Fibroblast of skin of back (primary cell): ENCODE data around the gene PRRC2A.
"Not testable (repeated sequence)": the region's sequence is repeated elsewhere in the genome, so short reads cannot be mapped to it uniquely, and the experiment has no call there.

Source experiments
- DNase-seq: peaks from one replicate; pipeline ENCODE4 v3.0.0-alpha.2; 2013

The PRRC2A gene

GRCh38 chr6:31586008-31586407 lies 34.5 kb upstream of the PRRC2A start, which contains the start of gene LST1:
Gene LST1, plus strand, starts transcription at chr6:31586277. Its CDS starts 1,023 bp downstream, at chr6:31587300.
- DNase-seq = no peak

DNA sequence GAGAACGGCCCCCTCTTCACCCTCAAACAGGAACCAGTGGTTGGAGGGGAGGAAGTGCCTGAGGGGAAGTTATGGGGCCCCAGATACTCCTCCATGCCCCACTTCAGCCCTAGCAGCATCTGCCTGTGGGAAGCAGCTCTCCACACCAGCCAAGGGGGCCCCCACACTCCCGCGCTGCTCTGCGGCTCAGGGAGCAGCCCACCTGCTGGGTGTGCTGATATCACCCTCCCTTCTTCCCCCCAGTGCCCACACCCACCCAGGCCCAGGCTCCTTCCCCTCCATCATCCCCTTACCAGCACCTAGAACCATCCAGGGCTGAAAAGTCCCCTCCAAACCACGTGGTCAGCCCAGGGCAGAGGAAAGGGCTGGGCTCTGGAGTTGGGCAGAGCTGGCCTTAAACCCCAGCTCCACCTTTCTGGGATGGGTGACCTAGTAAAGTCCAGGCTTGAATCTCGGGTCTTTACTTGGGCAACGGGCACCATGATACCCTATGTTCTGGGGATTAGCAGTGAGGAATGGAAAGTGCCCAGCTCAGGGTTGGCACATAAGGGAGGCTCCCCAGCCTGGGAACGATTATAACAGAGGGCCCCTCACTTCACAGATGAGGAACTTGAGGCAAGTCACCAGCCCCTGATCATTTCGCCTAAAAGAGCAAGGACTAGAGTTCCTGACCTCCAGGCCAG lies 33.8 kb upstream of the PRRC2A start:
- no peak for DNase-seq

GRCh38 chr6:31587791-31588777 lies 32.4 kb upstream of the PRRC2A start:
- DNase-seq = no peak

DNA sequence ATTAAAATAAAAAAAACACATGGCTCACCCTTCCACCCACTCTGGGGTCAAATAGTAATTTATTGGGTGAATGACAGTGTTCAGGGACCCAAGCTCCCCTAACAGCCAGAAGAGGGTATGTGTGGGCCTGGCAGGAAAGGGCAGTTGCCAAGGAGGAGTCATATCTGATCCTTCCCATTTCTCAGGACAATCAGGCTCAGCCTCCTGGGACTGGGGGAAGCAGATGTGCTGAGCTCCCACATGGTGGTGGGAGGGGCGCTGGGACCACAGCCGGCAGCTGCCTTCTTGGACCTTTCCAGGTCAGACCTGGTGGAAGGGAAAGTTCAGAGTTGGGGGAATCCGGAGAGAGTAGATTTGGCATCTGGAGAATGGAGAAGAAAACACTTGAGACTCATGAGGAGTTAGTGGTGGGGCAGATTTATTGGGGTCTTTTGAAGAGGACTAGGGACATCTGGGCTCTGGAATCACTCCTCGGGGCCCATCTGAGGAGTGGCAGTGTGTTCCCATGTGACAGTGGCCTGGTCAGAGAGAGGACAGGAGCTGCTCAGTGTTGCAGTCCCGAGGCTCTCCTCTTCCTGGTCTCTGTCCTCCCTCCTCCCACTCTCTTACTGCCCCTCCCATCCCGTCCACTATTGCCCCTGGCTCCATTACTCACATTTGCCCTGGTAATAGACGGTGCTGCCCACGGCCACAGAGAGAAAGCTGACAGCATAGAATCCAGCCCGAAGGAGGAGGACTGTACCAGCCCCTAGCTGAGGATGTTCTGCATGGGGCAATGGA lies 31.5 kb upstream of the PRRC2A start:
- no peak for DNase-seq

GRCh38 chr6:31590691-31591090 lies 29.8 kb upstream of the PRRC2A start:
- not testable (repeated sequence) for DNase-seq

GRCh38 chr6:31592396-31592771 lies 28.1 kb upstream of the PRRC2A start:
- no peak for DNase-seq

- peak; percentile 41 for DNase-seq
Measured at GRCh38 chr6:31597006-31597405, 23.5 kb upstream of the PRRC2A start.

DNA sequence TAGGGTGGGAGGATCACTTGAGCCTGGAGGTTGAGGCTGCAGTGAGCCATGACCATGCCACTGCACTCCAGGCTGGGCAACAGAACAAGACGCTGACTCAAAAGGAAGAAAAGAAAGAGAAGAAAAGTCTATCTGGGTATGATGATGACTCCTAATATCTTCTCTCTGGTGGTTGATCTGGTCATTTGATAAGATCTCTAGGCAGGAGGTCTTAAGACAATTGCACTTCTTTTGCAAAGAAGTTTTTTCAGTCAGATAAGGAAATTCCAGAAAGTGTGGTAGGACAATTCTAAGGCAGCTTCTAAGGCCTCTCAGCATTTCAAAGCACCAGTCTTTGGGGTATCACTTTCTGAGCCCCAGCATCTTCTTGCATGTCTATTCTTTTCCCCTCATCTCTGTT lies 13.2 kb upstream of the PRRC2A start:
- DNase-seq = no peak

DNA sequence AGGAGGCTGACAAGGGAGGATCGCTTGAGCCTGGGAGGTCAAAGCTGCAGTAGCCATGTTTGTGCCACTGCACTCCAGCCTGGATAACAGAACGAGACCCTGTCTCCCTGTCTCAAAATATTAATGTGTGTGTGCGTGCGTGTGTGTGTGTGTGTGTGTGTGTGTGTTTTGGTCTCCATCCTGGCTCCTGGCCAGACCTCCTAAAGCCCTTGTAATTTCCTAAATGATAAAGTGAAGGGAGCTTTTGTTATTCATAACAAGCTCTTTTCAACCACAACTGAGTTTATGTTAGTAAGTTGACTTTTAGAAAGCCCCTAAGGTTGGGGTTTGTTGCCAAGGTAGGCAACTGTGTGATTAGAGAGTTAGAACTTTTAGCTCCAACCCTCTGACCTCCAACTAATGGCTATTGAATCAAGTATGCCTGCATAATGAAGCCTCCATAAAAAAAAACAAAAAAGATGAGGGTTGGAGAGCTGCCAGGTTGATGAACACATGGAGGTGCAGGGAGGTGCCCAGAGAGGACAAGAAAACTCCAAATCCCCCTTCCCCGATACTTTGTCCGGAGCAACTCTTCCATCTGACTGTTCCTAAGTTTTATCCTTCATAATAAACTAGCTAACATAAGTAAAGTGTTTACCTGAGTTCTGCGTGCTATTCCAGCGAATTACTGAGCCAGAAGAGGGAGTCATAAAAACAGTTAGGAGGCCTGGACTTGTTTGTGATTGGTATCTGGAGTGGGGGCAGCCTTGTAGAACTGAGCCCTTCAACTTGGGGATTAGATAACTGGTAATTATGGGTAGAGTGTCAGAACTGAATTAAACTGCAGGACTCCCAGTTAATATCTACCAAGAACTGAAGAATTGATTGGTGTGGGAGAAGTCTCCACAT lies 10.8 kb upstream of the PRRC2A start:
- DNase-seq = no peak

- no peak for DNase-seq
Measured at GRCh38 chr6:31610968-31611367, 9.5 kb upstream of the PRRC2A start.

DNA sequence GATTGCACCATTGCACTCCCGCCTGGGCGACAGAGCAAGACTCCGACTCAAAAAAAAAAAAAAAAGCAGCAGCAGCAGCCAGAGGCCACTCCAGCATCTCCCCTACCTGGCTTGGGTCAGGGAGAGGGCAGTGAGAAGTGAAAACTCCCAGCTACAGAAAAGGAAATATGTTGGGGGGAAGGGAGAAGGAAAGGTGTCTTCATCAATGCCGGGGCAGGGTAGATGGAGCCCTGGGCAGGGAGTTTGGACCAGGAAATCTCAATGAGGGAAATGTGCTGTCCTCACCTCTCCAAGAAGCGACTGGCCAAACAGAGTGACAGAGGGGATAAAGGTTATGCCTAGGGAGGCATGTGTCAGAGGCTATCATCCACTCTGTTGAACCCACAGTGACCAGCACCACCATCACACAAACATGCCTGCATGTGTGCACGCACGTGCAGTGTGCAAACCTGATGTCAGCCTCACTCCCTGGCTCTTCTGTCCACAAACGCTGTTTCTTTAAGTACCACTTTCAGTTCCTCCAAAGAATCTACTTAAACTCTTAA lies 6.4 kb upstream of the PRRC2A start:
- no peak for DNase-seq

DNA sequence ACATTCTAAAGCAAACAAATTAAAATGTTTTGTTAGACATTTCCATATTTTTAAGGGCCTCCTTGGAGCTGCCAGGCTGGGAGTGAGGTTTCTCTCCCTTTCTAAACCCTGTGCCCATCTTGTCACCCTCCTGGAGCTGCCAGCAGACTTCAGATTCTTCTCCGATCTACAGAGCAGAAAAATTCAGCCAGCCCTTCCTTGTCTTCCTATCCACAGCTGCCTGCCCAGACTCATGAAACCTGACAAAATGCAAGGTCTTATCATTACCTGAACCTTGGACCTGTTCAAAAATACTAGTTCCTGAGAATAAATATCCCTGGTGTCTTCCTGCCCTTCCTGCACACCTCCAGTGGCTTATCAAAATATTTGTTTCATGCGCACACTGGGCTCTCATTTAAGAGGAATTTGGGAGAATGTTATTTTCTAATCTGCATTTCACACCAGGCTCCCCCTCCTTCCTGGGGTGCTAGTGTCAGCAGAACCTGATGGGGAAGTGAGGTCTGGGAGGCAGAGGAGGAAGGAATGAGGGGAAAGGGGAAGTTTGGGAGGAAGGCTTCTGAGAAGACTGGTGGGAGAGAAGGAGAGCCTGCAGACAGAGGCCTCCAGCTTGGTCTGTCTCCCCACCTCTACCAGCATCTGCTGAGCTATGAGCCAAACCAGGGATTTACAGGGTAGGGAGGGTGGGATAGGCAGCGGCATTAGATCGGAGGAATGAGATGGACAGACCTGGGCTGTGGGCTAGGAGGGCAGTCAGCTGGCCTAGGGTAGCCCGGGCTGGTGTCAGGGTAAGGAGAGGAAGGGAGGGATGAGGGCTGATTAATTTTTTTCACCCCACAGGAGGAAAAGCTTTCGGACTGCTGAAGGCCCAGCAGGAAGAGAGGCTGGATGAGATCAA lies 5.6 kb upstream of the PRRC2A start, which contains the start of gene AIF1:
AIF1 (plus strand) TSS at position 551 of the 895 bp plus-strand sequence; CDS start at position 647, 96 bp downstream.
- no peak for DNase-seq

DNA sequence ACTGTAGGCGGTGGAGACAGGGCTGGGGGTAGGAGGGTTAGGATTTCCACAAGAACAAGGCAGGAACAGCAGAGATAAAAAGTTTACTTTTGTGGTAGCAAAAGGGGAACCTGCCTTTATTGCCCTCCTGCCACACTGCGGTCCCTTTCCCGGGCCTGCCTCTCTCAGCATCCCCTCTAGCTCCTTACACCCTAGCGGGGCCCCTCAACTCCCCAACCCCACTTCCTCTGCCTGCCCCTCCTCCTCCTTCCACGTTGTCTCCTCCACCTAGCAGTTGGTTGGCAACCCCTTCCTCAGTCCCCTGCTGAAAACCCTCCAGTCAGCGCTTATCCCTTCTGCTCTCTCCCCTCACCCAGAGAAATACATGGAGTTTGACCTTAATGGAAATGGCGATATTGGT lies 4.8 kb upstream of the PRRC2A start:
- DNase-seq = no peak

DNA sequence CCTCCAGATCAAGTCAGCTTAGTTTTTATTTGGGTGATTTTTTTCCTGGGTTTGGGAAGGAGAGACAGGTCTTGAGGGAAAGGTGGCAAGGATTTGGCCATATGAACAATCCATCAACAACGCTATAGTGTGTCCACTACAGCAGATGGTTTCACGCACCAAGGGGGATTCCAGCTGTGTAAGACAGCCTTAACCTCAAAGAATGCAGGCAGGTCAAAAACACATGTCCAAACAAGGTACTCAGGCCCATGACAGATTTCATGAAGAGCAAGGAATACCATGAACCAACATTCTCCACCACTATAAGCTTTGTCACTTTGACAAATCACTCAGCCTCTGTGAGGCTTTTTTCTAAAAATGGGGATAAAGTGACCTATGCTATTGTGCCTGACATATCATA lies 3.5 kb upstream of the PRRC2A start:
- no peak for DNase-seq

- DNase-seq = peak; percentile 99
Measured at GRCh38 chr6:31619805-31620585, 520 bp upstream of the PRRC2A start.

DNA sequence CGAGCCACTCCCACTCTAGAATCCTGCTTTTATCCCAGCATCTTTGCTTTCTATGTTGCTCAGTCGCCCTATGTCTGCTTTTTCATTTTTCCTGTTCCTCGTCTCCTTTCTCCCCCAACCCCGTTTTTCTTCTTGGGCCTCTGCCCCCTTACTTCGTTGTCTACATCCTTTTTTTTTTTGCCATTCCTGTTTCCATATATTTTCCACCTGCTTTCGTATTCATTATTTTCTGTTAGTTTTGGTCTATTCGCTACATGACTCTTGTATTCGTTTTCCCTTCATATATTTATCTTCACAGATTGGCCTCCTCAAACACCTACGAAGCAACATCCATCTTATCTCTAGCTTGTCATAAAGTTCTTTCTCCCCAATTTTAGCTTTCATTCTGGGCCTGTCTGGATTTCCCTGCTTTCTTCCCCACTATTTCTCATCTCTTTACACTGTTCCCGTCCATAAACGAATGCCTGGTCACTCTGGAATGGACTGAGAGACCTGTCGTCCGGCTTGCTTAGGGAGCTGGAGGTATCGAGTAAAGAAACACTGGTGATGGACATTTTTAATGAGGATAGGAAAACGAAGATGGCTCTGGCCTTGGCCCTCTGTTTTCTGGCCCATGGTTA lies 915 bp downstream of the PRRC2A start:
- DNase-seq = no peak

DNA sequence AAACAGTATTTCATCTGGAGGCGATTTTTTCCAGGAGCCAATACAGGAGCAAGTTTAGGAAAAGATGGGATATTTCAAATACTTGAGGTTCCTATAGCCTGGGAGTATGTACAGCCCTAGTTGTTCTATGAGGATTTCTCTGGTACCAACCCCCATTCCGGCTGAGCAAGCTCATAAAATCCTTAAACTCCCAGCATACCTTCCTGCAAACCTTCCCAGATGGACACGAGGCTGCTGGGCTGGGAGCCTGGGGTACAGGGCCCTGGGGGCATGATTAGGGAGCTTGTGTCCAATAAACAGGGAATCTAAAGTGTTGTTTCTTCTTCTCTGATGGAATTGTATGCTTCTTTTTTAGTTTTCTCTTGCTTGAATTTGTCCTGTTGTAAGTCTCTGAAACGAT lies 1.5 kb downstream of the PRRC2A start:
- DNase-seq = peak; percentile 18

DNA sequence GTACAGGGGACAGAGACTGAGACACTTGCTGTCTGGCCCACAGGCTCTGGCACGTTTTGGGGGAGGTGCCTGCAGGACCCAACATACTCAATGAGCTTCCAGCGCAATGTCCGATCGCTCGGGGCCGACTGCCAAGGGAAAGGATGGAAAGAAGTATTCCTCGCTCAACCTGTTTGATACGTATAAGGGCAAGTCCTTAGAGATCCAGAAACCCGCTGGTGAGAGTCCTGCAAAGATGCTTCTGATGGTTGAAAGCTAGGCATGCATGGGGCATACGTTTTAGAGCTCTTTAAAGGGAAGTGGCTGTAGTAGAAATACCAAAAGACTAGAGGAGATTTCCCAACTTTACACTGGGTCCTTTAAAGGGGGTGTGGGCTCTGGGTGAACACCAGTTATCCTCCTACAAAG lies 2.2 kb downstream of the PRRC2A start:
- DNase-seq = no peak

- no peak for DNase-seq
Measured at GRCh38 chr6:31624070-31624469, 3.6 kb downstream of the PRRC2A start.
